ENCODE results near the gene CACNG1. TPM values are rescaled to one million over a fixed set of nuclear protein-coding genes. Genes with fewer than 3 reads are reported as not detected.

The CACNG1 gene
- total and polyA plus RNA-seq, 2 donors (not counting 3 experiments of a cell fraction or from before 2014, with no cell fraction given) = not detected

- intact Hi-C loops (cut with micrococcal nuclease) (no loop called here), dilution Hi-C loops (cut with MboI; ENCODE audit: extremely low pct_ligation_motif_present, low sequenced_read_pairs) (no loop called here)
- Histone ChIP-seq H3K9me3 (replicated peaks; ENCODE audit: control insufficient read depth, insufficient read depth, low read length) (no peaks in the 10 kb centered on the region), H3K36me3 (ENCODE audit: control insufficient read depth in 2 of 2, extremely low read depth in 1 of 2, insufficient read depth in 2 of 2, low read length in 2 of 2) (no peaks in the 10 kb centered on the region), H2AFZ (ENCODE audit: low read depth, low read length) (no peak overlapping the region), H3K79me2 (ENCODE audit: control insufficient read depth, insufficient read depth, low read length) (no peaks in the 10 kb centered on the region), H3K4me1 (ENCODE audit: control insufficient read depth, extremely low read depth, insufficient read depth, low read length) (no peaks in the 10 kb centered on the region), H4K20me1 (replicated peaks; ENCODE audit: control insufficient read depth, extremely low read depth, insufficient read depth, low read length) (no peaks in the 10 kb centered on the region), H3K4me3 (replicated peaks in 1 of 3; ENCODE audit: insufficient read depth in 1 of 3, low read depth in 1 of 3, low read length in 3 of 3) (no peak overlapping the region), H3K9ac (replicated peaks; ENCODE audit: extremely low read depth, insufficient read depth, low read length) (no peak overlapping the region), H3K27ac (ENCODE audit: insufficient read depth, low read depth, low read length) (no peak overlapping the region), H3K9me1 (replicated peaks; ENCODE audit: control insufficient read depth, extremely low read depth, insufficient read depth, low read length) (no peaks in the 10 kb centered on the region), H3K4me2 (ENCODE audit: insufficient read depth, low read length) (no peak overlapping the region), H3K27me3 (ENCODE audit: control insufficient read depth in 2 of 2, insufficient read depth in 2 of 2, low read length in 2 of 2) (no peaks in the 10 kb centered on the region)
- no TSS peak for BruUV-seq (replicated peaks)
- DNase-seq (ENCODE audit: low read depth, low spot score) = no peak
- TF ChIP-seq MAX (IDR thresholded peaks at IDR 0.05; ENCODE audit: insufficient read depth, insufficient read length) (no peak), FOS (IDR thresholded peaks at IDR 0.05; ENCODE audit: borderline replicate concordance, insufficient read depth, low read length) (no peak), POLR2A (IDR thresholded peaks at IDR 0.05; ENCODE audit: low read depth, low read length) (no peak)
- CTCF ChIA-PET = interaction anchor here (1.0 to 1.8 kb wide), 4 partner anchors 9 to 91 kb away, joined by 3 to 7 read pairs (median 4); no protein-coding TSS in a partner anchor
- no peak for FAIRE-seq
- POLR2A ChIA-PET = no interaction called here
Measured at GRCh38 chr17:67067571-67068482, 23.5 kb downstream of the CACNG1 start.

- no peak overlapping the region for H3K27ac ChIP-seq (ENCODE audit: insufficient read depth, low read depth, low read length)
- no peak for TF ChIP-seq MYC (IDR thresholded peaks at IDR 0.05; ENCODE audit: low read depth, low read length)
- TF ChIP-seq POLR2AphosphoS5 (IDR thresholded peaks at IDR 0.05; ENCODE audit: insufficient read depth, low read depth, low read length) = no peak
- TF ChIP-seq POLR2A (IDR thresholded peaks at IDR 0.05; ENCODE audit: low read depth, low read length) = no peak
- no peak for TF ChIP-seq FOS (IDR thresholded peaks at IDR 0.05; ENCODE audit: borderline replicate concordance, insufficient read depth, low read length)
- no peak for TF ChIP-seq MAX (IDR thresholded peaks at IDR 0.05; ENCODE audit: insufficient read depth, insufficient read length)
- TF ChIP-seq JUN (IDR thresholded peaks at IDR 0.05; ENCODE audit: borderline replicate concordance, insufficient read depth, insufficient read length, low read depth) = no peak
- TF ChIP-seq GATA2 (IDR thresholded peaks at IDR 0.05; ENCODE audit: insufficient read depth, insufficient read length, low read depth, low read length) = no peak
- no peak for TF ChIP-seq EZH2 (IDR thresholded peaks at IDR 0.05; ENCODE audit: borderline replicate concordance, low read depth, low read length, severe bottlenecking)
- no peak for TF ChIP-seq CTCF (IDR thresholded peaks at IDR 0.05; ENCODE audit: extremely low read depth in 1 of 2, insufficient read depth in 1 of 2, low read depth in 1 of 2, low read length in 2 of 2)
- H3K9me3 ChIP-seq (replicated peaks; ENCODE audit: control insufficient read depth, insufficient read depth, low read length) = no peaks in the 10 kb centered on the region
- H3K79me2 ChIP-seq (ENCODE audit: control insufficient read depth, insufficient read depth, low read length) = no peaks in the 10 kb centered on the region
- H3K9me1 ChIP-seq (replicated peaks; ENCODE audit: control insufficient read depth, extremely low read depth, insufficient read depth, low read length) = no peaks in the 10 kb centered on the region
- no peak overlapping the region for H3K4me3 ChIP-seq (replicated peaks in 1 of 3; ENCODE audit: insufficient read depth in 1 of 3, low read depth in 1 of 3, low read length in 3 of 3)
- no peaks in the 10 kb centered on the region for H4K20me1 ChIP-seq (replicated peaks; ENCODE audit: control insufficient read depth, extremely low read depth, insufficient read depth, low read length)
- intact Hi-C loops (cut with micrococcal nuclease) = no loop called here
- FAIRE-seq (no peak), DNase-seq (ENCODE audit: low read depth, low spot score) (no peak)
- H3K36me3 ChIP-seq (ENCODE audit: control insufficient read depth in 2 of 2, extremely low read depth in 1 of 2, insufficient read depth in 2 of 2, low read length in 2 of 2) = no peaks in the 10 kb centered on the region
- no peak overlapping the region for H3K4me2 ChIP-seq (ENCODE audit: insufficient read depth, low read length)
- H3K9ac ChIP-seq (replicated peaks; ENCODE audit: extremely low read depth, insufficient read depth, low read length) = no peak overlapping the region
- H3K4me1 ChIP-seq (ENCODE audit: control insufficient read depth, extremely low read depth, insufficient read depth, low read length) = no peaks in the 10 kb centered on the region
- no peak overlapping the region for H2AFZ ChIP-seq (ENCODE audit: low read depth, low read length)
- ChIA-PET CTCF (interaction anchor here (1.0 to 1.8 kb wide), 4 partner anchors 8 to 90 kb away, joined by 3 to 7 read pairs (median 4); no protein-coding TSS in a partner anchor), POLR2A (no interaction called here)
- no peaks in the 10 kb centered on the region for H3K27me3 ChIP-seq (ENCODE audit: control insufficient read depth in 2 of 2, insufficient read depth in 2 of 2, low read length in 2 of 2)
- dilution Hi-C loops (cut with MboI; ENCODE audit: extremely low pct_ligation_motif_present, low sequenced_read_pairs) = no loop called here
- no TSS peak for BruUV-seq (replicated peaks)
Measured at GRCh38 chr17:67068999-67069398, 24.6 kb downstream of the CACNG1 start.

Measured in endothelial cell of umbilical vein (primary cell).